Neural cell (in vitro differentiated cells): ENCODE measurements around the gene ATXN7L1.

ENCODE experiments used
- CTCF ChIP-seq: fragments of 450-650 bp; IDR thresholded peaks from 2 replicates; pipeline ENCODE4 v1.5.1; 2014; ENCODE audit warnings: antibody characterized with exemption, mild to moderate bottlenecking, moderate library complexity; ENCODE audit not compliant: poor library complexity, severe bottlenecking
- EP300 ChIP-seq: fragments of 450-650 bp; conservative IDR thresholded peaks from 2 replicates; pipeline ENCODE4 v1.6.1; 2014; ENCODE audit warnings: antibody characterized with exemption, mild to moderate bottlenecking, moderate library complexity; ENCODE audit not compliant: poor library complexity, severe bottlenecking
- POLR2AphosphoS5 ChIP-seq: IDR thresholded peaks from 2 replicates; pipeline ENCODE4 v1.6.1; 2012
- REST ChIP-seq: IDR thresholded peaks from 2 replicates; pipeline ENCODE4 v1.6.1; 2012; ENCODE audit warnings: borderline replicate concordance

- no peak for TF ChIP-seq CTCF
- no peak for TF ChIP-seq POLR2AphosphoS5
- no peak for TF ChIP-seq EP300
- no peak for TF ChIP-seq REST
Observed at GRCh38 chr7:105799677-105800076, 76.7 kb downstream of the ATXN7L1 start.
